ENCODE results near the gene TMPRSS2.

Gene TMPRSS2

DNA sequence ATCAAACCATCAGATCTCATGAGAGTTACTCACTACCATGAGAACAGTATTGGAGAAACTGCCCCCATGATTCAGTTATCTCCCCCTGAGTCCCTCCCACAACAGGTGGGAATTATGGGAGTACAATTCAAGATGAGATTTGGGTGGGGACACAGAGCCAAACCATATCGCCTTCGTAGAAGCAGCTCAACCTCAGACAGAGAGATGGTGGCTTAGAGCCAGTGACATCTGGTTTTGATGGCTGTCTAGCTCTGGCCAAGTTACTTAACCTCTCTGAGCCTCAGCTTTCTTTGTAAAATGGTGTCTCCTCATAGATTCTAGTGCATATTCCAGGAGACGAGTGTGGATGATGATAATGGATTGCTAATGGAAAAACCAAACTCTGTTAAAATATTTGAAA is 54.8 kb downstream of the TMPRSS2 start:
- no peak for TF ChIP-seq CTCF (IDR thresholded peaks at IDR 0.05)
- no peak overlapping the region for H3K4me3 ChIP-seq
- no peak for DNase-seq (ENCODE audit: low spot score)
- H3K27ac ChIP-seq: no peak overlapping the region

GRCh38 chr21:41451753-41452676 is 55.9 kb downstream of the TMPRSS2 start:
- Histone ChIP-seq H3K4me3 (no peak overlapping the region), H3K27ac (no peak overlapping the region)
- no peak for TF ChIP-seq CTCF (IDR thresholded peaks at IDR 0.05)
- no peak for DNase-seq (ENCODE audit: low spot score)

GRCh38 chr21:41449613-41450012 is 58.3 kb downstream of the TMPRSS2 start:
- DNase-seq (ENCODE audit: low spot score): no peak
- no peak for TF ChIP-seq CTCF (IDR thresholded peaks at IDR 0.05)
- Histone ChIP-seq H3K27ac (no peak overlapping the region), H3K4me3 (no peak overlapping the region)

DNA sequence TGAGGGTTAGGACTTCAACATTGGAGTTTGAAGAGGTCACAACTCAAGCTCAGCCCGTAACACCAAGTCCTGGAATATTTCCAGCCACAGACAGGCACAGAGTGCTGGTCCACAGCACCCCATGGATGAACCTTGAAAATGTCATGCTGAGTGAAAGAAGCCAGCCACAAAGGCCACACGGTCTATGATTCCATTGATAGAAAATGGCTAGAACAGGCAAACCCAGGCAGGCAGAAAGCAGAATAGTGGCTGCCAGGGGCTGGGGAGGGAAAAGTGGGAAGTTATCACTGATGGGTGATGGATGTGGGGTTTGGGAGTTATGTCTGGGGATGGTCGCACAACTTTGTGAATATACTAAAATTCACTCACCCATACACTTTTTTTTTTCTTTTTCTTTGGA is 60.6 kb downstream of the TMPRSS2 start:
- no peak for DNase-seq (ENCODE audit: low spot score)
- no peak for TF ChIP-seq CTCF (IDR thresholded peaks at IDR 0.05)
- H3K27ac ChIP-seq: no peak overlapping the region
- no peak overlapping the region for H3K4me3 ChIP-seq

GRCh38 chr21:41446586-41446985 is 61.4 kb downstream of the TMPRSS2 start:
- DNase-seq (ENCODE audit: low spot score): no peak
- Histone ChIP-seq H3K4me3 (no peak overlapping the region), H3K27ac (no peak overlapping the region)
- no peak for TF ChIP-seq CTCF (IDR thresholded peaks at IDR 0.05)

DNA sequence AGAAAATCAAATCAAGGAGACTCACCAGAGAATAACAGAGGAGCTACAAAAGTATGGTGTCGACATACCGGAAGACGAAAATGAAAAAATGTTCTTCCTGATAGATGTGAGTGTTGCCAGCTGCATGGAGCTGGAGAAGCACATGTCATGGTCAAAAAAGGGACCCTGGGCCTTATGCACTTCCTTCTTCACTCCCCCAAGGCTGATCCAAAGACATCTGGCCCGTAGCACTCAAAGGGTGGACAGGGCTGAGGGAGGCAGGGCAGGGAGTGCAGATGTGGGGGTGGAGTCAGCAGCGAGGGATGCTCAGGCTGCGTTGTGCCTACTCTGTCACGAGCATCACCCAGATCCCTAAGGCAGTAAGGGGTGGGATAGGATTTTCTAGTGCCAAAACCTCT is 62.5 kb downstream of the TMPRSS2 start:
- H3K27ac ChIP-seq: no peak overlapping the region
- TF ChIP-seq CTCF (IDR thresholded peaks at IDR 0.05): no peak
- H3K4me3 ChIP-seq: no peak overlapping the region
- no peak for DNase-seq (ENCODE audit: low spot score)

Data from coronary artery (tissue), 2 donors.